Ascending aorta (tissue), 2 donors: Measurements from ENCODE around the gene COQ10A. TPM values are rescaled to one million over a fixed set of nuclear protein-coding genes. Genes with fewer than 3 reads are reported as not detected.

Experiments
- DNase-seq, 2 donors: peaks; one replicate each; pipeline ENCODE4 v3.0.0-alpha.2; 2019; ENCODE audit warnings: low spot score in 2 of 2
- H3K27ac ChIP-seq, 2 donors: fragments of 200-600 bp; sonication (generic); one replicate each; pipeline ENCODE4 v1.5.1; 2016 to 2017; ENCODE audit warnings: mild to moderate bottlenecking in 1 of 2
- H3K27me3 ChIP-seq: fragments of 200-600 bp; sonication (generic); one replicate; pipeline ENCODE4 v1.5.1; 2017
- H3K36me3 ChIP-seq, 2 donors: fragments of 200-600 bp; sonication (generic); one replicate each; pipeline ENCODE4 v1.5.1; 2016
- H3K4me1 ChIP-seq, 2 donors: fragments of 200-600 bp; sonication (generic); one replicate each; pipeline ENCODE4 v1.5.1; 2016 to 2017; ENCODE audit warnings: mild to moderate bottlenecking in 1 of 2
- H3K4me3 ChIP-seq, 2 donors: fragments of 200-600 bp; sonication (generic); one replicate each; pipeline ENCODE4 v1.5.1; 2016 to 2017; ENCODE audit warnings: mild to moderate bottlenecking in 1 of 2
- H3K9me3 ChIP-seq, 2 donors: fragments of 200-600 bp; sonication (generic); one replicate each; pipeline ENCODE4 v1.5.1; 2016
- CTCF ChIP-seq, 3 experiments: fragments of 200-600 bp in 2 of 3; fragments of 450-650 bp in 1 of 3; sonication (generic) in 2 of 3; IDR thresholded peaks; one replicate each; pipeline ENCODE4 v1.5.1; 2016 to 2019; ENCODE audit warnings: antibody characterized with exemption in 3 of 3, mild to moderate bottlenecking in 1 of 3, moderate library complexity in 1 of 3
- intact Hi-C: fragments of 100-400 bp; cut with DNase I; formaldehyde crosslinking; loops from one replicate; pipeline ENCODE4 v1.15.1; 2023
- total RNA-seq: library from RNA; depleted of rRNA; stranded (reverse); fragments of >200 nt; gene quantifications from one replicate; pipeline ENCODE4 v1.1.0, GENCODE V29; 2016

COQ10A gene
- total RNA-seq, 1 donor from 2014 or later = 4.8 TPM

GRCh38 chr12:56236985-56237384 lies 29.8 kb upstream of the COQ10A start:
- no peaks in the 10 kb centered on the region for H3K9me3 ChIP-seq
- no peaks in the 10 kb centered on the region for H3K4me1 ChIP-seq
- no peak for TF ChIP-seq CTCF (IDR thresholded peaks at IDR 0.05)
- no peak for DNase-seq
- H3K27ac ChIP-seq = no peak overlapping the region
- no peaks in the 10 kb centered on the region for H3K27me3 ChIP-seq
- intact Hi-C loops = no loop called here
- H3K4me3 ChIP-seq = no peak overlapping the region
- peaks cover 24 to 37% of the 10 kb centered on the region in 2 donors for H3K36me3 ChIP-seq

GRCh38 chr12:56237552-56237951 lies 29.2 kb upstream of the COQ10A start:
- Histone ChIP-seq H3K27ac (no peak overlapping the region), H3K27me3 (no peaks in the 10 kb centered on the region), H3K4me1 (no peaks in the 10 kb centered on the region), H3K4me3 (no peak overlapping the region), H3K36me3 (peaks cover 29 to 43% of the 10 kb centered on the region in 2 donors), H3K9me3 (no peaks in the 10 kb centered on the region)
- intact Hi-C loops = no loop called here
- DNase-seq = no peak
- no peak for TF ChIP-seq CTCF (IDR thresholded peaks at IDR 0.05)

GRCh38 chr12:56241424-56242303 lies 25.1 kb upstream of the COQ10A start:
- Histone ChIP-seq H3K27ac (no peak overlapping the region), H3K9me3 (no peaks in the 10 kb centered on the region), H3K4me3 (no peak overlapping the region), H3K27me3 (no peaks in the 10 kb centered on the region), H3K4me1 (no peaks in the 10 kb centered on the region), H3K36me3 (peaks cover 68 to 84% of the 10 kb centered on the region in 2 donors)
- DNase-seq = no peak
- intact Hi-C loops = no loop called here
- no peak for TF ChIP-seq CTCF (IDR thresholded peaks at IDR 0.05)

- intact Hi-C loops = no loop called here
- Histone ChIP-seq H3K27me3 (no peaks in the 10 kb centered on the region), H3K4me3 (no peak overlapping the region), H3K4me1 (no peaks in the 10 kb centered on the region), H3K27ac (no peak overlapping the region), H3K36me3 (peaks cover 81 to 97% of the 10 kb centered on the region in 2 donors), H3K9me3 (no peaks in the 10 kb centered on the region)
- no peak for DNase-seq
- no peak for TF ChIP-seq CTCF (IDR thresholded peaks at IDR 0.05)
These were observed 23.8 kb upstream of the COQ10A start for GRCh38 chr12:56242986-56243385.

GRCh38 chr12:56243731-56244181 lies 23.0 kb upstream of the COQ10A start:
- no peaks in the 10 kb centered on the region for H3K27me3 ChIP-seq
- H3K4me1 ChIP-seq = no peaks in the 10 kb centered on the region
- H3K27ac ChIP-seq = no peak overlapping the region
- no peak for DNase-seq
- no peak for TF ChIP-seq CTCF (IDR thresholded peaks at IDR 0.05)
- H3K9me3 ChIP-seq = no peaks in the 10 kb centered on the region
- intact Hi-C loops = no loop called here
- H3K36me3 ChIP-seq = peaks cover 85 to 99% of the 10 kb centered on the region in 2 donors
- no peak overlapping the region for H3K4me3 ChIP-seq
